ENCODE data around the gene CPA4.
"Not testable (repeated sequence)": the region's sequence is repeated elsewhere in the genome, so short reads cannot be mapped to it uniquely, and the experiment has no call there.

Gene CPA4

GRCh38 chr7:130292682-130293257, at the start of gene CPA4:
CPA4 (plus strand) TSS chr7:130293161; CDS start chr7:130293181, 20 bp downstream.
- DNase-seq = no peak

- not testable (repeated sequence) for DNase-seq
Observed at GRCh38 chr7:130243486-130243885, 49.5 kb upstream of the CPA4 start.

GRCh38 chr7:130246491-130246890, 46.5 kb upstream of the CPA4 start:
- not testable (repeated sequence) for DNase-seq

GRCh38 chr7:130248842-130249241, 44.1 kb upstream of the CPA4 start:
- DNase-seq = not testable (repeated sequence)

- DNase-seq = not testable (repeated sequence)
Observed at GRCh38 chr7:130249626-130250025, 43.3 kb upstream of the CPA4 start.

- DNase-seq = no peak
Observed at GRCh38 chr7:130254555-130254954, 38.4 kb upstream of the CPA4 start.

GRCh38 chr7:130256704-130257103, 36.3 kb upstream of the CPA4 start:
- DNase-seq = no peak

- DNase-seq = no peak
Observed at GRCh38 chr7:130258494-130259078, 34.4 kb upstream of the CPA4 start.

GRCh38 chr7:130262448-130262847, 30.5 kb upstream of the CPA4 start:
- no peak for DNase-seq

- no peak for DNase-seq
Observed at GRCh38 chr7:130263130-130263529, 29.8 kb upstream of the CPA4 start.

- DNase-seq = no peak
Observed at GRCh38 chr7:130266258-130266960, 26.6 kb upstream of the CPA4 start, which contains the start of gene CPA2. CPA2 (plus strand) TSS chr7:130266863; CDS start chr7:130266882, 19 bp downstream.

- DNase-seq = no peak
Observed at GRCh38 chr7:130266961-130267321, 26.0 kb upstream of the CPA4 start.

- no peak for DNase-seq
Observed at GRCh38 chr7:130268463-130269317, 24.3 kb upstream of the CPA4 start.

GRCh38 chr7:130269318-130269694, 23.7 kb upstream of the CPA4 start:
- DNase-seq = no peak

- no peak for DNase-seq
Observed at GRCh38 chr7:130270947-130271800, 21.8 kb upstream of the CPA4 start.

- no peak for DNase-seq
Observed at GRCh38 chr7:130272381-130273080, 20.4 kb upstream of the CPA4 start.

GRCh38 chr7:130273081-130273932, 19.7 kb upstream of the CPA4 start:
- DNase-seq = no peak

- DNase-seq = no peak
Observed at GRCh38 chr7:130273933-130274255, 19.1 kb upstream of the CPA4 start.

- no peak for DNase-seq
Observed at GRCh38 chr7:130274296-130274695, 18.7 kb upstream of the CPA4 start.

- no peak for DNase-seq
Observed at GRCh38 chr7:130274983-130275591, 17.9 kb upstream of the CPA4 start.
